Measurements from ENCODE around the gene BAIAP2L2.
A peak's percentile ranks its signal among the peaks of the same experiment; 100 is the strongest.
"Not testable (repeated sequence)": the region's sequence is repeated elsewhere in the genome, so short reads cannot be mapped to it uniquely, and the experiment has no call there.

Gene BAIAP2L2

DNA sequence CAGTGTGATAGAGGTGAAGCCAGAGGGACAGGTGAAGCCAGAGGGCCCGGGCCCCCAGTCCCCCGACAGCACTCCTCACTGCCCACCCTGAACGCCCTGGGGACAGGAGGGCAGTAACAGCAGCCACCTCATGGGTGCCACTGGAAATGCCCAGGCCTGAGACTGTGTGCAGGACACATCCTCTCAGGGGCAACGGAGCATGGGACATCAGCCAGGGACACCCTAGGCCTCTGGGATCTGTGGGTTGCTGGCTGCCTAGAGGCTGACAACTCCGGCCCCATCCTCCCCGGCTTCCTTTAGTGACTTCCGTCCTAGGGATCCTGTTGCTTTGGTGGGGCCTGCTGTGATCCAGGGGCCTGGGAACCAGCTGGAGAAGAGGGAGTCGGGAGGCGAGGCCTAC lies 17.4 kb upstream of the BAIAP2L2 start:
- DNase-seq (ENCODE audit: low read depth in 2 of 2), result no peak

- DNase-seq (ENCODE audit: low read depth in 2 of 2), result no peak
These were observed 16.6 kb upstream of the BAIAP2L2 start for GRCh38 chr22:38126928-38127668.

- DNase-seq (ENCODE audit: low read depth in 2 of 2), result no peak
These were observed 15.3 kb upstream of the BAIAP2L2 start for GRCh38 chr22:38125751-38126201.

DNA sequence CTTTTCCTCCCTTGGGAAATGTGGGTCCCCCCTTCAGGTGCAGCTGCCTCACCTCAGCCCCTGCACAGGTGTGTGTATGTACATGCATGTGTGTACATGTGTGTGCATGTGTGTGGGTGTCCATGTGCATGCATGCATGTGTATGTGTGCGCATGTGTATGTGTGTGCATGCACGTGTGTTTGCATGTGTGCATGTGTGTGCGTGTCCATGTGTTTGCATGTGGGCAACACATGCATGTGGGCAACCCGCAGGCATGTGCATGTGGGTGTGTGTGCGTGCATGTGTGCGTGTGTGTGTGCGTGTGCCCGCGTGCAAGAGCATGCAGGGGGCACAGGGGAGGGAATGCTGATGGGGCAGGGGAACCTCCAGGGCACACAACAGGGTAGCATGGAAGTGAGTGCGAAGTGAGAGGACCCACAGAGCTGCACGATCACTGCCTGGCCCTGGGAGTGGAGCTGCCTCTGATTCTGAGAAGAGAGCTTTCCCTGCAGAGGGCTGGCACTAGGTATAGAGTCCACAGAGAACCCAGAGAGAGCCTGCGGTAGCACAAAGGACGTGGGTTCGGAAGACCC lies 14.6 kb upstream of the BAIAP2L2 start:
- no peak for DNase-seq (ENCODE audit: low read depth in 2 of 2)

GRCh38 chr22:38124236-38124974 lies 13.9 kb upstream of the BAIAP2L2 start:
- DNase-seq (ENCODE audit: low read depth in 2 of 2), result no peak

DNA sequence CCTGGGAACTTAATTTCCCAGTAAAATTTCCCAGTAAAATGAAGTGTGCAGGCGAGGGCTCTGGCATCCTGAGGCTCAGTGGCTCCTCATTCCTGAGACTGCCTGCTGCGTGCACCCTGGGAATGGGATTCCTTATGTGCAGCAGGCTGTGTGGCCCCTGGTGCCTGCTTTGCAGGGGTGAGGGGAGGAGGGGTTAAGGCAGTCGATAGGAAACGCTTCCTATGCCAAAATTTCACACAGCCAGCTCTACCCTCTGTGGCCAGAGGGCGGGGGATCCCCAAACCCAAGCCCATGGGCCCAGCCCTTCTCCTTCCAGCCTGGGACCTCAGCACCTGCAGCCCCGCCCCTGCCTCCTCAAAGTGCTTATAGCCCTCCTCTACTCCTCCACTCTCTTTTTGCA lies 12.1 kb upstream of the BAIAP2L2 start:
- DNase-seq (ENCODE audit: low read depth in 2 of 2), result no peak

- DNase-seq (ENCODE audit: low read depth in 2 of 2), result no peak
These were observed 10.1 kb upstream of the BAIAP2L2 start for GRCh38 chr22:38120359-38121110.

GRCh38 chr22:38118747-38119146 lies 8.3 kb upstream of the BAIAP2L2 start:
- not testable (repeated sequence) for DNase-seq (ENCODE audit: low read depth in 2 of 2)

DNA sequence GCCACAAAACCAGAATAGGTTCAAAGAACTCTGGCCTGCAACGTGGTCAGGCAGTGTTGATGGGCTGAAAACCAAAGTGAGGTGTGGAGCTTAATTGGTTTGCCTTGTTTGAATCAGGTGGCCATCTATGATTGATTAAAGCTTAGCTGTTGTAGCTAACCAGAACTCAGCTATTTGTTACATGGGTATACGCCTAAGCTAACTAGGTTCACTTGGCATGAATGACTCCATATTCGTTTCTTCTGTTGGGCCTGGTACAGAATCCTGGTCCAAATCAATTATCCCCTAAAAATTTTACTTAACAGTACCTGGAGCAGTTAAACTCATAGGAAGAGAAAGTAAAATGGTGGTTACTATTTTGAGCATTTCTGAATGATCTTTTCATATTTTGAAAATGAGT lies 7.7 kb upstream of the BAIAP2L2 start:
- DNase-seq (ENCODE audit: low read depth in 2 of 2), result no peak

- not testable (repeated sequence) for DNase-seq (ENCODE audit: low read depth in 2 of 2)
These were observed 7.1 kb upstream of the BAIAP2L2 start for GRCh38 chr22:38117556-38117955.

GRCh38 chr22:38115423-38116205 lies 5.1 kb upstream of the BAIAP2L2 start:
- DNase-seq (ENCODE audit: low read depth in 2 of 2), result no peak

GRCh38 chr22:38114484-38115398 lies 4.3 kb upstream of the BAIAP2L2 start:
- DNase-seq (ENCODE audit: low read depth in 2 of 2), result peak; percentile 52 to 75

DNA sequence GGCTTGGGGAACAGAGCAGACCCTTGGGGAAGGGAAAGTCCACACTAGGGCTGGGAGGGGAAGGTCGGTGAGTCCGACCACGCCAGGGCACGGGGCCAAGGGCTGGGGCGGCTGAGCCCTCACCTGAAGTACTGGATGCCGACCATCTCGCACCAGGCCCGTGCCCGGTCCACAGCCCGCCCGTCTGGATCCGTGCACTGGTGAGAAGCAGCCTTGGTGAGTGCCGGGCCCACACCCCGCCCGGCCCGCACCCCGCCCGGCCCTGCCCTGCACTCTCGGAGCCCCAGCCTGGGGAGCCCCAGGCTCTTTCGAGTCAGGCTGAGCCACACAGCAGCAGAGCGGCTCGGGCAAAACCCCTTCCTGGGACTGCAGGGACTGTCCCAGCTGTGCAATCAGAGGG lies 1.9 kb upstream of the BAIAP2L2 start:
- no peak for DNase-seq (ENCODE audit: low read depth in 2 of 2)

DNA sequence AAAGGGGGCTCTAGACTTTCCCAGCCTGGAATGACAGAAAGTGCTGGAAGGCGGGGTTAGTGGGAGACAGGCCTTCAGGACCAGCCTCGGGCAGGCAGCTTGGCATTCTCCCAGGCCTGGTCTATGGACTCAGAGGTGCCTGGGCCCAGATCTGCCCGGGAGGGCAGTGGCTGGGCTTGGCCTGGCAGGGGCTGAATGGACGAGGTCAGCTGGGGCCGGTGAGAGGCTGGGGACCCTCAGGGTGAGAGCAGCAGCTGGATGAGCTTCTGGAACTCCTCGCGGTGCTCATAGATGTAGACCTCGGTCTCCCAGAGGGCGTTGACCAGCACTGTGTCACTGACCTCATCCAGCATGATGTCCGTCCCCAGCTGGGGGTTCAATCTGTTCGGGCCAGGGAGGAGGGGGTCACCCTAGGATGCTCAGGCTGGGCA lies 1.5 kb upstream of the BAIAP2L2 start:
- DNase-seq (ENCODE audit: low read depth in 2 of 2), result no peak

DNA sequence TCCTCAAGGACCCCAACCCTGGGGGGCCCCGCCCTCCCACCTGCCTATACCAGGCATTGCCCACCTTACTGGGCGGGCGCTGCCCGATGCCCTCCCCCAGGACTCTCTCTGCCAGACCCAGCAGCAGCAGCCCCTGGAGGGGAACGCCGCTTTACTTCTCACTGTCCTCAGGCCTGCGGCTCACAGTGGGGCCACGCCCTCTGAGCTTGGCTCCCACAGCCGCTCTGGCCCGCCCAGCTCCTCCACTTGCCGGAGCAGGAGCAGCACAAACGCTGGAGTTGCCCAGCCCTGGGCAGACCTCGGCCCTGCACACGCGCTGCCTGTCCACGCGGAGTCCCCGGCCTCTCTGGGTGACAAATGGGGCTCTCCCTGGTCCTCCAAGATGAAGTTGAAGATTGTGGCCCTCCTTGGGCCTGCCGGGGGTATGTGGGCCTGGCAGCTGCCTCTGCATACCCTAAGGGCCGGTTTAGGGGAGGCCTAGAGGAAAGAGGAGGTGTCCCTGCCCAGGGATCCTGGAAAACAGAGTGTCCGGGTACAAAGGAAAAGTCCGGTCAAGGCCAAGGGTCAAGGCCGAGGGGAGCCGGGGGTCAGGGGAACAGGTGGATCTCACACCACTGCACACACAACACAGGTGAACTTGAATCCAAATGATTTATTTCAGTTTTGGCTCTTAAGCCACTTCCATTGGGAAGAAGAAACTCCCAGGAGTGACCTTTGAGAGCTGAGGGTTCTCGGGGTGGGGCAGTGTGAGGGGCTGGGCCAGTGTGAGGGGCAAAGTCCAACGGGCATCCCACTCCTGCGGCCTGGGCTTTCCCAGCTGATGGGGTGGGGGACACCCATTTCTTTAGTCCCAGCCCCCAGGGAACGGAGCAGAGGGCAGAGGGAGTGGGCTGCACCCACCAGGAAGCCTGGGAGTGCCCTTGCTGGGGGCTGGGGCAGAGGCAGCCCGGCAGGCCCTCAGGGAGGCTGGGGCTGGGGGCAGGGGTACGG lies 674 bp upstream of the BAIAP2L2 start:
- DNase-seq (ENCODE audit: low read depth in 2 of 2), result no peak

GRCh38 chr22:38109371-38110001 lies 998 bp downstream of the BAIAP2L2 start:
- DNase-seq (ENCODE audit: low read depth in 2 of 2), result no peak

GRCh38 chr22:38108561-38109319 lies 1.7 kb downstream of the BAIAP2L2 start:
- no peak for DNase-seq (ENCODE audit: low read depth in 2 of 2)
